Omental fat pad (tissue), 4 donors: Measurements from ENCODE around the gene MAPK9. TPM values are rescaled to one million over a fixed set of nuclear protein-coding genes. Genes with fewer than 3 reads are reported as not detected.

Source experiments
- ATAC-seq: fragments of 150-250 bp; one replicate; pipeline ENCODE4 v1.9.1; 2016; ENCODE audit warnings: mild to moderate bottlenecking, moderate library complexity; ENCODE audit not compliant: low FRiP score
- DNase-seq: peaks from one replicate; pipeline ENCODE4 v3.0.0-alpha.2; 2019; ENCODE audit warnings: low spot score
- total RNA-seq, 4 donors: library from RNA; depleted of rRNA; stranded (reverse); fragments of >200 nt; gene quantifications; one replicate each; pipeline ENCODE4 v1.1.0, GENCODE V29; 2016
- TF ChIP-seq, protein P1 (sequence below), 3 donors: fragments of 450-650 bp; IDR thresholded peaks; one replicate each; pipeline ENCODE4 v1.5.1; 2016 to 2017; ENCODE audit warnings: antibody characterized with exemption in 3 of 3, mild to moderate bottlenecking in 3 of 3, moderate library complexity in 2 of 3

The MAPK9 gene
- total RNA-seq, 4 donors from 2014 or later = 18.6 to 31.6 (median 29.6) TPM

DNA sequence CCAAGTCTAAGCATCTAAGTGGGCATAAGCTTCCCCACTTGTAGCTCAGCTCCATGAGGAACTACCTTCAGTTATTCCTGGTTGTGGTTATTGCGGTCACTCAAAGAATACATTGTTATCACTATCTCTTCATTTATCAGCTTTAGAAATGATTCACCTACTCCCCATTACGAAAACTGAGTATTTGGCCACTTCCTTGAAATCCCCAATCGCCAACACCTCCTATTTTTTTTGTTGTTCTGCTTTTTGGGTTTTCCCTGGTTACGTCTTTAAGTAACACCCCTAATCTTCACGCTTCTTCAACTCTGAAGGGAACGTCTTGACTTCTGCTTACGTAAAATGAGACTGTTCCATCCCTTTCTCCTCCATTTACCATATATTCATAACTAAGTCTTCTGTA lies 20.7 kb downstream of the MAPK9 start:
- TF ChIP-seq, protein P1, sequence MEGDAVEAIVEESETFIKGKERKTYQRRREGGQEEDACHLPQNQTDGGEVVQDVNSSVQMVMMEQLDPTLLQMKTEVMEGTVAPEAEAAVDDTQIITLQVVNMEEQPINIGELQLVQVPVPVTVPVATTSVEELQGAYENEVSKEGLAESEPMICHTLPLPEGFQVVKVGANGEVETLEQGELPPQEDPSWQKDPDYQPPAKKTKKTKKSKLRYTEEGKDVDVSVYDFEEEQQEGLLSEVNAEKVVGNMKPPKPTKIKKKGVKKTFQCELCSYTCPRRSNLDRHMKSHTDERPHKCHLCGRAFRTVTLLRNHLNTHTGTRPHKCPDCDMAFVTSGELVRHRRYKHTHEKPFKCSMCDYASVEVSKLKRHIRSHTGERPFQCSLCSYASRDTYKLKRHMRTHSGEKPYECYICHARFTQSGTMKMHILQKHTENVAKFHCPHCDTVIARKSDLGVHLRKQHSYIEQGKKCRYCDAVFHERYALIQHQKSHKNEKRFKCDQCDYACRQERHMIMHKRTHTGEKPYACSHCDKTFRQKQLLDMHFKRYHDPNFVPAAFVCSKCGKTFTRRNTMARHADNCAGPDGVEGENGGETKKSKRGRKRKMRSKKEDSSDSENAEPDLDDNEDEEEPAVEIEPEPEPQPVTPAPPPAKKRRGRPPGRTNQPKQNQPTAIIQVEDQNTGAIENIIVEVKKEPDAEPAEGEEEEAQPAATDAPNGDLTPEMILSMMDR (IDR thresholded peaks at IDR 0.05) = no peak

DNA sequence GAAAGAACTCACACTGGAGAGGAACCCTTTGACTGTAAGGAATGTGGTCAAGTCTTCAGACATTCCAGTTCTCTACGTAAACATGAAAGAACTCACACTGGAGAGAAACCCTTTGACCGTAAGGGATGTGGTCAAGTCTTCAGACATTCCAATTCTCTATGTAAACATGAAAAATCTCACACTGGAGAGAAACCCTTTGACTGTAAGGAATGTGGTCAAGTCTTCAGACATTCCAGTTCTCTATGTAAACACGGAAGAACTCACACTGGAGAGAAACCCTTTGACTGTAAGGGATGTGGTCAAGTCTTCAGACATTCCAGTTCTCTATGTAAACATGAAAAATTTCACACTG lies 32.6 kb downstream of the MAPK9 start:
- TF ChIP-seq, protein P1 (IDR thresholded peaks at IDR 0.05) = no peak
- DNase-seq = no peak
- ATAC-seq = no peak

More for the DNA sequence above, 20.7 kb downstream of the MAPK9 start:
- DNase-seq (no peak), ATAC-seq (no peak)

DNA sequence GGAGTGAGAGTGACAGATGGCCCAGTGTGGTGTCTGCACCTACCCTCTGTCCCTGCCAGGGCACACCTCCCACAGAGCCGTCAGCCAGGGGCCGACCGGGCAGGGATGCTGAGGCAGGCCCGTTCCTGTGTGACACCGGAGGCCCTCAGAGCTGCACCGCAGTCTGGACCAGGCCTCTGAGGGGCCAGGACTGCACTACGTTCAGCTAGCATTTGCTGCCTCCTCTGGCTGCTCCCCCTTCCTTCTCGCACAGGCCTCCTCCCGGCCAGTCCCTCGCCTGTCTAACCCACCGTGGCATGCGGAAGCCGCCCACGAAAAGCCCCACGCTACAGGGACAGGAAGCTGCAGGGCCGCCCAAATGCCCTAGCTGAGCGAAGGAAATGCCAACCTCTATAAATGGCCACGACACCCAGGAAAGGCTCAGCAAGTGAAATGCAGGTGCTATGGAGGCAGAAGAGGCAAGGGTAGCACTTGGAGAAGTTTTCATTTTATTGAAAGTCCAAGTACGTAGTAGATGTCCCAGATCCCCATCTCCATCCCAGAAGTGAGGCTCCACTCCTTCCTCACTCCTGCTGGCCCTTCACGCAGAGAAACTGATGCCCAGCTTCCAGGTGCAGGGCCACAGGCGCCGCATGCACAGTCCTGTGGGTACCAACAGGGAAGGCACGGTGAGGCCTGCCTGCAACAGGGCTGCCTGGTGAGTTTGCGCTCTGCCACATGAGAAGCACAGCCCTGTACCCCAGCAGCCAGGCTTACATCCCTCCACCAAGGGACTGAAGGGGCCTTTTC lies 38.7 kb downstream of the MAPK9 start:
- ATAC-seq (no peak), DNase-seq (no peak)
- TF ChIP-seq, protein P1 (IDR thresholded peaks at IDR 0.05) = no peak

DNA sequence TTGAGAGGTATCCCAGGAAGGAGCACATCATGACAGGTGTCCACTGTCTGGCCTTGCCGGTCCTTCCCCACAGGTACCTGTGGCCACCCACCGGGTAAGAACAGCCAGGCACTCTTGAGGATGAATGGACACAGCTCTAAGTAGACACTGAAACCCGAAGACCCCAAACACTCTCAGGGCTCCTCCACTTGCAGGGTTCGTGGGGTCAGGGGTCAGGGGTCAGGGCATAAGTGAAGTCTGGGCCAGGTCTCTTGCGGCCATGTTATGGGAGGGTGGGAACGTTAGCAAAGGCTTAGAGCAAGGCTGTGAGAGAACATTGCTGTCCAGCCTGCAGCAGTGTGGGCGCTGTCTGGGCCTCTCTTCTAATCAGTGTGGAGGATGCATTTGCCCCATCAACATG lies 40.0 kb downstream of the MAPK9 start:
- DNase-seq (no peak), ATAC-seq (no peak)
- TF ChIP-seq, protein P1 (IDR thresholded peaks at IDR 0.05) = no peak

DNA sequence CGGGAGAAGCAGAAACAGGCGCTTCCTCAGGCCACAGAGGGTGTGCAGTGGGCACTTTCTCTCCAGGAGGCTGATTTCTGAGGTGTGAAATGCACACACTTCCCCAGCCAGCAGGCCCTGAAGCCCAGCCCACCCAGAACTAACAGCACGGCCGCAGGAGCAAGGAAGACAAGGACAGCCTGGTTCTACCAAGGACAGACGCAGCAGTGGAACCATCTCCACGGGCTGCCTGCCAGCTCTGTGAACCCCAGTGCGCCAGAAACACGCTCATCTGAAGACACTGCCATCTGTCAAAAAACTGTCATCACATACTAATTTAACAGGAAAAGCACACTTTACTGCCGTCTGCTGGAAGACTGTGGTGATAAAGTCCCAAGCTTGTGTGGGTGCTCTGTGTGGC lies 40.7 kb downstream of the MAPK9 start:
- DNase-seq = no peak
- ATAC-seq = no peak
- TF ChIP-seq, protein P1 (IDR thresholded peaks at IDR 0.05) = no peak

DNA sequence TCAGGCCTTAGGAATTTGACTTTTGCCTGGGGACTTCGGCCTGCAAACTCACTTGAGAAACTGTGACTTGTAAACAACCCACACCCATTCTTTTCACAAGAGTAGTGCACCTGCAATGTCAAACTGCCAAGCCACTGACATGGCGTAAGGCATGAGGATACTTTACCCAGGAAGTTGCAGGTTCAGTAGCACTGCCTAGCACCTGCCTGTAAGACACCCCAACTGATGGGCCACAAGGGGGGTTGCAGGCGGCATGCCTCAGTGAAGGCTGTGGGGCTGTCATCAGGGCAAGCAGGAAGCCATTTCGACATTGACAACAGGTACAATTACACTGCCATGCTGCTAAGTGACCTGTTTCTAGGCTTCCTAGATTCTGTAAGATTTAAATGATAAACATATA lies 41.6 kb downstream of the MAPK9 start:
- ATAC-seq (no peak), DNase-seq (no peak)
- TF ChIP-seq, protein P1 (IDR thresholded peaks at IDR 0.05) = no peak

DNA sequence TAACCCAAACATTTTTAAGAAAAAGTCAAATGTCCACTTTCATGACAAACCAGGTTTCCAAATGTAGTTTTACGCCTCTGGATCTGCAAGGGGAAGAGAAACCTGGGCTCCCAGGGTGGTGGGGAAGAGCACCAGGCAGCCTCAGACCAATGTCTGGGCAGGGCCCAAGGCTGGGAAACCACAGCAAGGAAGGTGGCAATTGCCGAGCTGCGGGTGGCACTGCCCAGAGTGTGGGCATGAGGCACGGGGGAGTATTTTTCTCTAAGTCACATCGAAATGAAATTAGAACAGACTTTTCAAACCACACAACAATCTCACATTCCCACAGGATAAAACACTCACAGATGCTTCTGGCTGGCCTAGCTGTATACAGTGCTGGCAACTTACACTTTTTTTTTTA lies 50.3 kb downstream of the MAPK9 start:
- ATAC-seq = no peak
- DNase-seq = no peak
- TF ChIP-seq, protein P1 (IDR thresholded peaks at IDR 0.05) = no peak
